GM23338 (cell line): ENCODE measurements around the gene HIVEP2. TPM values are rescaled to one million over a fixed set of nuclear protein-coding genes. Genes with fewer than 3 reads are reported as not detected.

Experiments used
- ATAC-seq: fragments of 200-7000 bp; cut with Tn5 transposase; 3 replicates; pipeline ENCODE4 v1.9.1; 2020
- DNase-seq: peaks from one replicate; pipeline ENCODE4 v3.0.0-alpha.2; 2015; ENCODE audit warnings: low spot score
- H2AFZ ChIP-seq: fragments of 200-600 bp; sonication (generic); 2 replicates; pipeline ENCODE4 v1.8.0; 2016; ENCODE audit warnings: antibody characterized with exemption, mild to moderate bottlenecking, moderate library complexity
- H3F3A ChIP-seq: fragments of 200-600 bp; sonication (generic); replicated peaks from 2 replicates; pipeline ENCODE4 v1.8.0; 2017; ENCODE audit warnings: antibody characterized with exemption, mixed run types, low read depth
- H3K27ac ChIP-seq: fragments of 200-600 bp; sonication (generic); 2 replicates; pipeline ENCODE4 v1.6.1; 2016; ENCODE audit warnings: low read depth
- H3K27me3 ChIP-seq: fragments of 200-600 bp; sonication (generic); 2 replicates; pipeline ENCODE4 v1.8.0; 2016; ENCODE audit warnings: mild to moderate bottlenecking, mixed run types, moderate library complexity; ENCODE audit not compliant: insufficient read depth
- H3K36me3 ChIP-seq: fragments of 200-600 bp; sonication (generic); 2 replicates; pipeline ENCODE4 v1.8.0; 2016; ENCODE audit warnings: mild to moderate bottlenecking; ENCODE audit not compliant: insufficient read depth
- H3K4me1 ChIP-seq: fragments of 200-600 bp; sonication (generic); 2 replicates; pipeline ENCODE4 v1.8.0; 2016; ENCODE audit warnings: mild to moderate bottlenecking, moderate library complexity; ENCODE audit not compliant: insufficient read depth
- H3K4me2 ChIP-seq: fragments of 200-600 bp; sonication (generic); 2 replicates; pipeline ENCODE4 v1.7.1; 2017; ENCODE audit warnings: mixed run types
- H3K4me3 ChIP-seq: fragments of 200-600 bp; sonication (generic); 2 replicates; pipeline ENCODE4 v1.6.1; 2016; ENCODE audit warnings: mixed run types
- H3K79me2 ChIP-seq: fragments of 200-600 bp; sonication (generic); replicated peaks from 2 replicates; pipeline ENCODE4 v1.8.0; 2017; ENCODE audit warnings: mild to moderate bottlenecking; ENCODE audit not compliant: insufficient read depth
- H3K9me2 ChIP-seq: fragments of 200-600 bp; sonication (generic); 2 replicates; pipeline ENCODE4 v1.8.0; 2017; ENCODE audit not compliant: insufficient read depth
- H4K20me1 ChIP-seq: fragments of 200-600 bp; sonication (generic); replicated peaks from 2 replicates; pipeline ENCODE4 v1.8.0; 2017; ENCODE audit warnings: mild to moderate bottlenecking; ENCODE audit not compliant: insufficient read depth
- H3K27ac Mint-ChIP-seq: 2 replicates; pipeline ENCODE4 v1.8.0; 2020; ENCODE audit warnings: inconsistent platforms, mild to moderate bottlenecking, moderate library complexity, mixed read lengths
- H3K27me3 Mint-ChIP-seq: 3 replicates; pipeline ENCODE4 v1.8.0; 2022; ENCODE audit warnings: low read depth, mild to moderate bottlenecking, moderate library complexity, mixed read lengths, inconsistent platforms; ENCODE audit not compliant: insufficient read depth, poor library complexity
- H3K36me3 Mint-ChIP-seq: 3 replicates; pipeline ENCODE4 v1.8.0; 2021; ENCODE audit warnings: low read depth, mild to moderate bottlenecking, inconsistent platforms, moderate library complexity, mixed read lengths
- H3K4me1 Mint-ChIP-seq: 3 replicates; pipeline ENCODE4 v1.8.0; 2020; ENCODE audit warnings: mild to moderate bottlenecking, inconsistent platforms, mixed read lengths
- H3K4me3 Mint-ChIP-seq: 3 replicates; pipeline ENCODE4 v1.8.0; 2021; ENCODE audit warnings: moderate library complexity, mild to moderate bottlenecking, inconsistent platforms, mixed read lengths
- H3K9me3 Mint-ChIP-seq: 3 replicates; pipeline ENCODE4 v1.8.0; 2020; ENCODE audit warnings: moderate library complexity, mild to moderate bottlenecking, inconsistent platforms, mixed read lengths
- CREB1 ChIP-seq: fragments of 250-450 bp; sonication (Bioruptor Pico); IDR thresholded peaks from 2 replicates; pipeline ENCODE4 v1.5.0; 2020; ENCODE audit warnings: low read depth, mild to moderate bottlenecking, moderate library complexity
- EZH2 ChIP-seq: fragments of 200-600 bp; sonication (generic); IDR thresholded peaks from one replicate; pipeline ENCODE4 v1.8.0; 2017; ENCODE audit warnings: antibody characterized with exemption, mild to moderate bottlenecking, low read depth; ENCODE audit not compliant: unreplicated experiment
- EZH2phosphoT487 ChIP-seq: fragments of 200-600 bp; sonication (generic); IDR thresholded peaks from one replicate; pipeline ENCODE4 v1.8.1; 2018; ENCODE audit warnings: antibody characterized with exemption; ENCODE audit not compliant: unreplicated experiment
- JUNB ChIP-seq: IDR thresholded peaks from one replicate; pipeline ENCODE4 v1.6.1; 2016; ENCODE audit warnings: antibody characterized with exemption; ENCODE audit not compliant: unreplicated experiment
- NANOG ChIP-seq: IDR thresholded peaks from 2 replicates; pipeline ENCODE4 v1.6.1; 2016; ENCODE audit warnings: antibody characterized with exemption, borderline replicate concordance
- POLR2AphosphoS5 ChIP-seq: IDR thresholded peaks from 2 replicates; pipeline ENCODE4 v1.6.1; 2016; ENCODE audit warnings: antibody characterized with exemption, low read depth
- STAT1 ChIP-seq: IDR thresholded peaks from one replicate; pipeline ENCODE4 v1.6.1; 2016; ENCODE audit warnings: antibody characterized with exemption; ENCODE audit not compliant: unreplicated experiment
- ZNF114 ChIP-seq: fragments of 250-450 bp; sonication (Bioruptor Pico); IDR thresholded peaks from 2 replicates; pipeline ENCODE4 v1.5.0; 2020; ENCODE audit warnings: mild to moderate bottlenecking, moderate library complexity
- ZNF331 ChIP-seq: fragments of 250-450 bp; sonication (Bioruptor Pico); IDR thresholded peaks from 2 replicates; pipeline ENCODE4 v1.5.0; 2020; ENCODE audit warnings: low read depth, mild to moderate bottlenecking, moderate library complexity
- polyA plus RNA-seq: library from polyadenylated mRNA; unstranded; fragments of >200 nt; fragmentation: Nextera tagmentation; extraction: Ambion mirVana; gene quantifications from 2 replicates; pipeline ENCODE4 v1.2.1, GENCODE V29; 2016
- total RNA-seq: library from RNA; depleted of rRNA; stranded (reverse); fragments of >200 nt; shearing (Covaris generic); gene quantifications from 2 replicates; pipeline ENCODE4 v1.2.3, GENCODE V29; 2014
- TF ChIP-seq, protein P1 (sequence below), 2 experiments: fragments of 200-600 bp in 1 of 2; sonication (generic) in 1 of 2; conservative IDR thresholded peaks; 2 replicates each; pipeline versions ENCODE4 v1.5.1 to v1.6.1; 2016 to 2017; ENCODE audit warnings: antibody characterized with exemption in 2 of 2, low read depth in 2 of 2, mild to moderate bottlenecking in 2 of 2, moderate library complexity in 1 of 2
- TF ChIP-seq, protein P2 (sequence below): fragments of 250-450 bp; sonication (Bioruptor Pico); IDR thresholded peaks from 2 replicates; pipeline ENCODE4 v1.5.0; 2020; ENCODE audit warnings: mild to moderate bottlenecking, moderate library complexity
- TF ChIP-seq, protein P3 (sequence below): IDR thresholded peaks from 2 replicates; pipeline ENCODE4 v1.6.1; 2016; ENCODE audit warnings: antibody characterized with exemption
- TF ChIP-seq, protein P4 (sequence below): IDR thresholded peaks from one replicate; pipeline ENCODE4 v1.6.1; 2018; ENCODE audit warnings: antibody characterized with exemption; ENCODE audit not compliant: unreplicated experiment

Gene HIVEP2
- total and polyA plus RNA-seq, 2 experiments from 2014 or later: 1.5 to 7.4 TPM

DNA sequence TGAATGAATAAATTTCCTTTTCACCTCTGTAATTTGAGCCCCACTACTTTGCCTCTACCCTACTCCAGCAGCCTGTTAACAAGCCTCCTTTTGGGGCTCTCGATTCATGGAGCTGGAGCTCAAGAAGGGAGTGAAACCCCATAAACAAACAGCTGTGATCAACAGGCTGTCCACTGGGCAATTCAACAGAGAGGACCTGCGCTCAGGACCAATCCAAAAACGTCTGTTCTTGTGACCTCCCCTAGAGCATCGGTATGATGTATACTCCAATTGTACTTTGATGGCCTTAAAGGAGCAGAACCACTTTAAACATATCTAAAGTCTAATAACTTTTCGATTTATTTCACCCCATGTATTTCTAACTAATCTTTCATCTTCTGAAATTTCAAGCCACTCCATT, 37.4 kb downstream of the HIVEP2 start (continued):
- TF ChIP-seq CREB1 (CRISPR knock-in tag): no peak

DNA sequence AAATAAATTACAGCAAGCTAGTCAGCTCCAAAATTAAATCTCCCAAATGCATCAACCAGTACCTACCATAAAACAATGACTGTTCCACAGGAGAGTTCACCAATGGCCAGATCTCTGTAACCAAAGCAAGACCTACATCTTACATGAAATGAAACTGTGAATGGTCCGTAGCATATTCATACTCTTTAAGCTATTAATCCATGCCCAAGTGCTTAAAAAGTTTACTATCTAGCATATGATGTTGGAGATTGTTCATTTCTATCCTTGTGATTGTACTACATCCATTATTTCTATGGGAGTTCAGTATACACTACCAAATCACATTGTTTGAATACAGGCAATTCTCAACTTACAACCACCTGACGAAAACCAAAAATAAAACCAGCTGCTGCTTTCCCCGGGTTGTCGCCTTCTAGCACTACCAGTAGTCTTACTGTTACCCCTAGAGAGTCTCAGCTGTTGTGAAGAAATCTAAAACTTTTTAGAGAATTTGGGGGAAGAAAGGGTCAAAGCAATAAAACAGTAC, 38.0 kb downstream of the HIVEP2 start:
- H3K27me3 Mint-ChIP-seq: no peaks in the 10 kb centered on the region
- Histone ChIP-seq H3K36me3 (no peaks in the 10 kb centered on the region), H3F3A (no peaks in the 10 kb centered on the region), H3K4me2 (0 out of 2 replicates have a peak overlapping the region, but pooled peaks have one; percentile 40), H3K4me1 (peaks cover 20% of the 10 kb centered on the region), H4K20me1 (no peaks in the 10 kb centered on the region), H3K4me3 (no peak overlapping the region), H3K9me2 (no peaks in the 10 kb centered on the region), H3K27ac (peak overlapping the region; percentile 10; the same call in 1 of the 2 replicates), H3K27me3 (no peaks in the 10 kb centered on the region), H3K79me2 (peaks cover 28% of the 10 kb centered on the region), H2AFZ (no peak overlapping the region)
- H3K36me3 Mint-ChIP-seq: no peaks in the 10 kb centered on the region
- H3K4me1 Mint-ChIP-seq: peaks cover 33% of the 10 kb centered on the region
- no peak overlapping the region for H3K27ac Mint-ChIP-seq
- ATAC-seq: peak; percentile 21; the same call in 2 of the 3 replicates
- TF ChIP-seq, protein P1, sequence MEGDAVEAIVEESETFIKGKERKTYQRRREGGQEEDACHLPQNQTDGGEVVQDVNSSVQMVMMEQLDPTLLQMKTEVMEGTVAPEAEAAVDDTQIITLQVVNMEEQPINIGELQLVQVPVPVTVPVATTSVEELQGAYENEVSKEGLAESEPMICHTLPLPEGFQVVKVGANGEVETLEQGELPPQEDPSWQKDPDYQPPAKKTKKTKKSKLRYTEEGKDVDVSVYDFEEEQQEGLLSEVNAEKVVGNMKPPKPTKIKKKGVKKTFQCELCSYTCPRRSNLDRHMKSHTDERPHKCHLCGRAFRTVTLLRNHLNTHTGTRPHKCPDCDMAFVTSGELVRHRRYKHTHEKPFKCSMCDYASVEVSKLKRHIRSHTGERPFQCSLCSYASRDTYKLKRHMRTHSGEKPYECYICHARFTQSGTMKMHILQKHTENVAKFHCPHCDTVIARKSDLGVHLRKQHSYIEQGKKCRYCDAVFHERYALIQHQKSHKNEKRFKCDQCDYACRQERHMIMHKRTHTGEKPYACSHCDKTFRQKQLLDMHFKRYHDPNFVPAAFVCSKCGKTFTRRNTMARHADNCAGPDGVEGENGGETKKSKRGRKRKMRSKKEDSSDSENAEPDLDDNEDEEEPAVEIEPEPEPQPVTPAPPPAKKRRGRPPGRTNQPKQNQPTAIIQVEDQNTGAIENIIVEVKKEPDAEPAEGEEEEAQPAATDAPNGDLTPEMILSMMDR (conservative IDR thresholded peaks at IDR 0.05; ENCODE audit: low read depth in 2 of 2): no peak
- no peak for TF ChIP-seq NANOG
- no peak for TF ChIP-seq JUNB
- TF ChIP-seq EZH2: no peak
- no peak for TF ChIP-seq ZNF331 (CRISPR knock-in tag)
- no peak for TF ChIP-seq POLR2AphosphoS5
- TF ChIP-seq, protein P2, sequence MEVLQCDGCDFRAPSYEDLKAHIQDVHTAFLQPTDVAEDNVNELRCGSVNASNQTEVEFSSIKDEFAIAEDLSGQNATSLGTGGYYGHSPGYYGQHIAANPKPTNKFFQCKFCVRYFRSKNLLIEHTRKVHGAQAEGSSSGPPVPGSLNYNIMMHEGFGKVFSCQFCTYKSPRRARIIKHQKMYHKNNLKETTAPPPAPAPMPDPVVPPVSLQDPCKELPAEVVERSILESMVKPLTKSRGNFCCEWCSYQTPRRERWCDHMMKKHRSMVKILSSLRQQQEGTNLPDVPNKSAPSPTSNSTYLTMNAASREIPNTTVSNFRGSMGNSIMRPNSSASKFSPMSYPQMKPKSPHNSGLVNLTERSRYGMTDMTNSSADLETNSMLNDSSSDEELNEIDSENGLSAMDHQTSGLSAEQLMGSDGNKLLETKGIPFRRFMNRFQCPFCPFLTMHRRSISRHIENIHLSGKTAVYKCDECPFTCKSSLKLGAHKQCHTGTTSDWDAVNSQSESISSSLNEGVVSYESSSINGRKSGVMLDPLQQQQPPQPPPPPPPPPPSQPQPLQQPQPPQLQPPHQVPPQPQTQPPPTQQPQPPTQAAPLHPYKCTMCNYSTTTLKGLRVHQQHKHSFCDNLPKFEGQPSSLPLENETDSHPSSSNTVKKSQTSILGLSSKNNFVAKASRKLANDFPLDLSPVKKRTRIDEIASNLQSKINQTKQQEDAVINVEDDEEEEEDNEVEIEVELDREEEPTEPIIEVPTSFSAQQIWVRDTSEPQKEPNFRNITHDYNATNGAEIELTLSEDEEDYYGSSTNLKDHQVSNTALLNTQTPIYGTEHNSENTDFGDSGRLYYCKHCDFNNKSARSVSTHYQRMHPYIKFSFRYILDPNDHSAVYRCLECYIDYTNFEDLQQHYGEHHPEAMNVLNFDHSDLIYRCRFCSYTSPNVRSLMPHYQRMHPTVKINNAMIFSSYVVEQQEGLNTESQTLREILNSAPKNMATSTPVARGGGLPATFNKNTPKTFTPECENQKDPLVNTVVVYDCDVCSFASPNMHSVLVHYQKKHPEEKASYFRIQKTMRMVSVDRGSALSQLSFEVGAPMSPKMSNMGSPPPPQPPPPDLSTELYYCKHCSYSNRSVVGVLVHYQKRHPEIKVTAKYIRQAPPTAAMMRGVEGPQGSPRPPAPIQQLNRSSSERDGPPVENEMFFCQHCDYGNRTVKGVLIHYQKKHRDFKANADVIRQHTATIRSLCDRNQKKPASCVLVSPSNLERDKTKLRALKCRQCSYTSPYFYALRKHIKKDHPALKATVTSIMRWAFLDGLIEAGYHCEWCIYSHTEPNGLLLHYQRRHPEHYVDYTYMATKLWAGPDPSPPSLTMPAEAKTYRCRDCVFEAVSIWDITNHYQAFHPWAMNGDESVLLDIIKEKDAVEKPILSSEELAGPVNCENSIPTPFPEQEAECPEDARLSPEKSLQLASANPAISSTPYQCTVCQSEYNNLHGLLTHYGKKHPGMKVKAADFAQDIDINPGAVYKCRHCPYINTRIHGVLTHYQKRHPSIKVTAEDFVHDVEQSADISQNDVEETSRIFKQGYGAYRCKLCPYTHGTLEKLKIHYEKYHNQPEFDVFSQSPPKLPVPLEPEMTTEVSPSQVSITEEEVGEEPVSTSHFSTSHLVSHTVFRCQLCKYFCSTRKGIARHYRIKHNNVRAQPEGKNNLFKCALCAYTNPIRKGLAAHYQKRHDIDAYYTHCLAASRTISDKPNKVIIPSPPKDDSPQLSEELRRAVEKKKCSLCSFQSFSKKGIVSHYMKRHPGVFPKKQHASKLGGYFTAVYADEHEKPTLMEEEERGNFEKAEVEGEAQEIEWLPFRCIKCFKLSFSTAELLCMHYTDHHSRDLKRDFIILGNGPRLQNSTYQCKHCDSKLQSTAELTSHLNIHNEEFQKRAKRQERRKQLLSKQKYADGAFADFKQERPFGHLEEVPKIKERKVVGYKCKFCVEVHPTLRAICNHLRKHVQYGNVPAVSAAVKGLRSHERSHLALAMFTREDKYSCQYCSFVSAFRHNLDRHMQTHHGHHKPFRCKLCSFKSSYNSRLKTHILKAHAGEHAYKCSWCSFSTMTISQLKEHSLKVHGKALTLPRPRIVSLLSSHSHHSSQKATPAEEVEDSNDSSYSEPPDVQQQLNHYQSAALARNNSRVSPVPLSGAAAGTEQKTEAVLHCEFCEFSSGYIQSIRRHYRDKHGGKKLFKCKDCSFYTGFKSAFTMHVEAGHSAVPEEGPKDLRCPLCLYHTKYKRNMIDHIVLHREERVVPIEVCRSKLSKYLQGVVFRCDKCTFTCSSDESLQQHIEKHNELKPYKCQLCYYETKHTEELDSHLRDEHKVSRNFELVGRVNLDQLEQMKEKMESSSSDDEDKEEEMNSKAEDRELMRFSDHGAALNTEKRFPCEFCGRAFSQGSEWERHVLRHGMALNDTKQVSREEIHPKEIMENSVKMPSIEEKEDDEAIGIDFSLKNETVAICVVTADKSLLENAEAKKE (CRISPR knock-in tag): no peak
- TF ChIP-seq, protein P3, sequence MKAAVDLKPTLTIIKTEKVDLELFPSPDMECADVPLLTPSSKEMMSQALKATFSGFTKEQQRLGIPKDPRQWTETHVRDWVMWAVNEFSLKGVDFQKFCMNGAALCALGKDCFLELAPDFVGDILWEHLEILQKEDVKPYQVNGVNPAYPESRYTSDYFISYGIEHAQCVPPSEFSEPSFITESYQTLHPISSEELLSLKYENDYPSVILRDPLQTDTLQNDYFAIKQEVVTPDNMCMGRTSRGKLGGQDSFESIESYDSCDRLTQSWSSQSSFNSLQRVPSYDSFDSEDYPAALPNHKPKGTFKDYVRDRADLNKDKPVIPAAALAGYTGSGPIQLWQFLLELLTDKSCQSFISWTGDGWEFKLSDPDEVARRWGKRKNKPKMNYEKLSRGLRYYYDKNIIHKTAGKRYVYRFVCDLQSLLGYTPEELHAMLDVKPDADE: no peak
- TF ChIP-seq, protein P4, sequence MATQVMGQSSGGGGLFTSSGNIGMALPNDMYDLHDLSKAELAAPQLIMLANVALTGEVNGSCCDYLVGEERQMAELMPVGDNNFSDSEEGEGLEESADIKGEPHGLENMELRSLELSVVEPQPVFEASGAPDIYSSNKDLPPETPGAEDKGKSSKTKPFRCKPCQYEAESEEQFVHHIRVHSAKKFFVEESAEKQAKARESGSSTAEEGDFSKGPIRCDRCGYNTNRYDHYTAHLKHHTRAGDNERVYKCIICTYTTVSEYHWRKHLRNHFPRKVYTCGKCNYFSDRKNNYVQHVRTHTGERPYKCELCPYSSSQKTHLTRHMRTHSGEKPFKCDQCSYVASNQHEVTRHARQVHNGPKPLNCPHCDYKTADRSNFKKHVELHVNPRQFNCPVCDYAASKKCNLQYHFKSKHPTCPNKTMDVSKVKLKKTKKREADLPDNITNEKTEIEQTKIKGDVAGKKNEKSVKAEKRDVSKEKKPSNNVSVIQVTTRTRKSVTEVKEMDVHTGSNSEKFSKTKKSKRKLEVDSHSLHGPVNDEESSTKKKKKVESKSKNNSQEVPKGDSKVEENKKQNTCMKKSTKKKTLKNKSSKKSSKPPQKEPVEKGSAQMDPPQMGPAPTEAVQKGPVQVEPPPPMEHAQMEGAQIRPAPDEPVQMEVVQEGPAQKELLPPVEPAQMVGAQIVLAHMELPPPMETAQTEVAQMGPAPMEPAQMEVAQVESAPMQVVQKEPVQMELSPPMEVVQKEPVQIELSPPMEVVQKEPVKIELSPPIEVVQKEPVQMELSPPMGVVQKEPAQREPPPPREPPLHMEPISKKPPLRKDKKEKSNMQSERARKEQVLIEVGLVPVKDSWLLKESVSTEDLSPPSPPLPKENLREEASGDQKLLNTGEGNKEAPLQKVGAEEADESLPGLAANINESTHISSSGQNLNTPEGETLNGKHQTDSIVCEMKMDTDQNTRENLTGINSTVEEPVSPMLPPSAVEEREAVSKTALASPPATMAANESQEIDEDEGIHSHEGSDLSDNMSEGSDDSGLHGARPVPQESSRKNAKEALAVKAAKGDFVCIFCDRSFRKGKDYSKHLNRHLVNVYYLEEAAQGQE: no peak
- no peak for TF ChIP-seq ZNF114
- TF ChIP-seq EZH2phosphoT487: no peak
- no peak for TF ChIP-seq STAT1
- TF ChIP-seq CREB1 (CRISPR knock-in tag): no peak
- H3K4me3 Mint-ChIP-seq: no peak overlapping the region
- DNase-seq: no peak
- H3K9me3 Mint-ChIP-seq: no peaks in the 10 kb centered on the region; the same call in 2 of the 3 replicates
